ENCODE measurements around the gene MORF4L2.

MORF4L2 gene

GRCh38 chrX:103688946-103689345 is 2.4 kb upstream of the MORF4L2 start:
- H3K4ac ChIP-seq (ENCODE audit: low read depth, low read length): no peak overlapping the region
- peaks cover 0 to under 1% of the 10 kb centered on the region in 2 experiments for H3K36me3 ChIP-seq (ENCODE audit: control insufficient read depth in 1 of 2, insufficient read depth in 2 of 2, low read length in 2 of 2)
- no peak overlapping the region for H3K4me2 ChIP-seq (ENCODE audit: low read length)
- H4K91ac ChIP-seq (ENCODE audit: low read depth, low read length): no peak overlapping the region
- H3K4me1 ChIP-seq (ENCODE audit: control insufficient read depth in 1 of 2, insufficient read depth in 2 of 2, low read length in 2 of 2): peaks cover 0 to 1% of the 10 kb centered on the region in 2 experiments
- no peaks in the 10 kb centered on the region for H3K27me3 ChIP-seq (ENCODE audit: insufficient read depth, low read length)
- H3K14ac ChIP-seq (ENCODE audit: low read length): no peak overlapping the region
- no peak overlapping the region for H2BK5ac ChIP-seq (ENCODE audit: low read depth, low read length, poor library complexity)
- H4K8ac ChIP-seq (ENCODE audit: low read depth, low read length): no peak overlapping the region
- peak in 1 of 2 donors; percentile 67 for DNase-seq
- no peak overlapping the region for H2AK5ac ChIP-seq (ENCODE audit: low read length)
- no CpG with 5 or more reads among the region's 4 CpGs for WGBS (ENCODE audit: extremely low coverage, insufficient coverage, insufficient read length)
- peaks cover 5% of the 10 kb centered on the region for H3K79me2 ChIP-seq (ENCODE audit: control insufficient read depth, insufficient read depth, low read length, poor library complexity)
- H4K12ac ChIP-seq (ENCODE audit: low read depth, low read length): no peak overlapping the region
- H2BK120ac ChIP-seq (ENCODE audit: insufficient read depth, low read length, poor library complexity): no peak overlapping the region
- H3K79me1 ChIP-seq (ENCODE audit: low read length): peaks cover 9% of the 10 kb centered on the region
- H3K23ac ChIP-seq (ENCODE audit: low read length): no peak overlapping the region
- no peak overlapping the region for H3K27ac ChIP-seq (ENCODE audit: low read depth, low read length)
- H2BK12ac ChIP-seq (ENCODE audit: low read length): no peak overlapping the region
- H3K9me3 ChIP-seq (ENCODE audit: insufficient read depth, low read depth, low read length): no peaks in the 10 kb centered on the region
- no peak overlapping the region for H3K18ac ChIP-seq (ENCODE audit: low read length)
- H3K4me3 ChIP-seq (ENCODE audit: low read depth, low read length): no peak overlapping the region
- no peak overlapping the region for H2AFZ ChIP-seq (ENCODE audit: insufficient read depth, low read length, poor library complexity)
- no peak overlapping the region for H3K9ac ChIP-seq (ENCODE audit: low read length)

GRCh38 chrX:103687696-103688201 is 1.2 kb upstream of the MORF4L2 start:
- H4K12ac ChIP-seq (ENCODE audit: low read depth, low read length): peak overlapping the region; percentile 96
- peak overlapping the region; percentile 73 for H3K4me3 ChIP-seq (ENCODE audit: low read depth, low read length)
- H2BK5ac ChIP-seq (ENCODE audit: low read depth, low read length, poor library complexity): peak overlapping the region; percentile 88
- peak overlapping the region; percentile 93 for H2AFZ ChIP-seq (ENCODE audit: insufficient read depth, low read length, poor library complexity)
- peak overlapping the region; percentile 91 for H3K14ac ChIP-seq (ENCODE audit: low read length)
- no peak overlapping the region for H3K23ac ChIP-seq (ENCODE audit: low read length)
- peaks cover 9% of the 10 kb centered on the region for H3K79me1 ChIP-seq (ENCODE audit: low read length)
- H3K9ac ChIP-seq (ENCODE audit: low read length): peak overlapping the region; percentile 91
- H3K4ac ChIP-seq (ENCODE audit: low read depth, low read length): peak overlapping the region; percentile 46
- DNase-seq: peak; percentile 57 to 80
- peaks cover 2 to 5% of the 10 kb centered on the region in 2 experiments for H3K36me3 ChIP-seq (ENCODE audit: control insufficient read depth in 1 of 2, insufficient read depth in 2 of 2, low read length in 2 of 2)
- H2AK5ac ChIP-seq (ENCODE audit: low read length): peak overlapping the region; percentile 91
- H3K4me1 ChIP-seq (ENCODE audit: control insufficient read depth in 1 of 2, insufficient read depth in 2 of 2, low read length in 2 of 2): peaks cover 0 to 1% of the 10 kb centered on the region in 2 experiments
- H3K18ac ChIP-seq (ENCODE audit: low read length): peak overlapping the region; percentile 84
- no peaks in the 10 kb centered on the region for H3K27me3 ChIP-seq (ENCODE audit: insufficient read depth, low read length)
- H3K4me2 ChIP-seq (ENCODE audit: low read length): peak overlapping the region; percentile 91
- H4K91ac ChIP-seq (ENCODE audit: low read depth, low read length): peak overlapping the region; percentile 96
- no peaks in the 10 kb centered on the region for H3K9me3 ChIP-seq (ENCODE audit: insufficient read depth, low read depth, low read length)
- peak overlapping the region; percentile 90 for H4K8ac ChIP-seq (ENCODE audit: low read depth, low read length)
- no peak overlapping the region for H2BK12ac ChIP-seq (ENCODE audit: low read length)
- peak overlapping the region; percentile 83 for H2BK120ac ChIP-seq (ENCODE audit: insufficient read depth, low read length, poor library complexity)
- WGBS (ENCODE audit: extremely low coverage, insufficient coverage, insufficient read length): no CpG with 5 or more reads among the region's 17 CpGs
- peak overlapping the region; percentile 100 for H3K27ac ChIP-seq (ENCODE audit: low read depth, low read length)
- H3K79me2 ChIP-seq (ENCODE audit: control insufficient read depth, insufficient read depth, low read length, poor library complexity): peaks cover 5% of the 10 kb centered on the region

- Histone ChIP-seq H3K9me3 (ENCODE audit: insufficient read depth, low read depth, low read length) (no peaks in the 10 kb centered on the region), H3K4me3 (ENCODE audit: low read depth, low read length) (peak overlapping the region; percentile 80), H3K18ac (ENCODE audit: low read length) (peak overlapping the region; percentile 99), H3K27ac (ENCODE audit: low read depth, low read length) (peak overlapping the region; percentile 100), H2AFZ (ENCODE audit: insufficient read depth, low read length, poor library complexity) (peak overlapping the region; percentile 98), H3K14ac (ENCODE audit: low read length) (peak overlapping the region; percentile 98), H3K27me3 (ENCODE audit: insufficient read depth, low read length) (no peaks in the 10 kb centered on the region), H4K91ac (ENCODE audit: low read depth, low read length) (peak overlapping the region; percentile 96), H4K8ac (ENCODE audit: low read depth, low read length) (peak overlapping the region; percentile 97), H2BK5ac (ENCODE audit: low read depth, low read length, poor library complexity) (peak overlapping the region; percentile 97), H2AK5ac (ENCODE audit: low read length) (no peak overlapping the region), H3K4ac (ENCODE audit: low read depth, low read length) (peak overlapping the region; percentile 89), H3K4me1 (ENCODE audit: control insufficient read depth in 1 of 2, insufficient read depth in 2 of 2, low read length in 2 of 2) (peaks cover 0 to 1% of the 10 kb centered on the region in 2 experiments), H3K36me3 (ENCODE audit: control insufficient read depth in 1 of 2, insufficient read depth in 2 of 2, low read length in 2 of 2) (peaks cover 2 to 5% of the 10 kb centered on the region in 2 experiments), H3K79me2 (ENCODE audit: control insufficient read depth, insufficient read depth, low read length, poor library complexity) (peaks cover 5% of the 10 kb centered on the region), H3K4me2 (ENCODE audit: low read length) (peak overlapping the region; percentile 91), H3K23ac (ENCODE audit: low read length) (no peak overlapping the region), H2BK12ac (ENCODE audit: low read length) (no peak overlapping the region), H3K9ac (ENCODE audit: low read length) (peak overlapping the region; percentile 85), H2BK120ac (ENCODE audit: insufficient read depth, low read length, poor library complexity) (peak overlapping the region; percentile 94), H3K79me1 (ENCODE audit: low read length) (peaks cover 9% of the 10 kb centered on the region), H4K12ac (ENCODE audit: low read depth, low read length) (peak overlapping the region; percentile 96)
- no CpG with 5 or more reads among the region's 40 CpGs for WGBS (ENCODE audit: extremely low coverage, insufficient coverage, insufficient read length)
- peak; percentile 65 to 81 for DNase-seq
Observed at GRCh38 chrX:103687073-103687695, 685 bp upstream of the MORF4L2 start.

GRCh38 chrX:103685396-103685795 is 1.1 kb downstream of the MORF4L2 start:
- H3K4me3 ChIP-seq (ENCODE audit: low read depth, low read length): no peak overlapping the region
- no peak overlapping the region for H3K4ac ChIP-seq (ENCODE audit: low read depth, low read length)
- no peak overlapping the region for H2BK120ac ChIP-seq (ENCODE audit: insufficient read depth, low read length, poor library complexity)
- no peak overlapping the region for H4K12ac ChIP-seq (ENCODE audit: low read depth, low read length)
- H2BK12ac ChIP-seq (ENCODE audit: low read length): no peak overlapping the region
- H3K9ac ChIP-seq (ENCODE audit: low read length): no peak overlapping the region
- H2BK5ac ChIP-seq (ENCODE audit: low read depth, low read length, poor library complexity): no peak overlapping the region
- H3K27ac ChIP-seq (ENCODE audit: low read depth, low read length): no peak overlapping the region
- H3K9me3 ChIP-seq (ENCODE audit: insufficient read depth, low read depth, low read length): no peaks in the 10 kb centered on the region
- no peak overlapping the region for H4K8ac ChIP-seq (ENCODE audit: low read depth, low read length)
- no peak overlapping the region for H3K14ac ChIP-seq (ENCODE audit: low read length)
- H4K91ac ChIP-seq (ENCODE audit: low read depth, low read length): no peak overlapping the region
- H3K79me2 ChIP-seq (ENCODE audit: control insufficient read depth, insufficient read depth, low read length, poor library complexity): peaks cover 5% of the 10 kb centered on the region
- no peak overlapping the region for H3K18ac ChIP-seq (ENCODE audit: low read length)
- no peak overlapping the region for H2AK5ac ChIP-seq (ENCODE audit: low read length)
- no peak overlapping the region for H2AFZ ChIP-seq (ENCODE audit: insufficient read depth, low read length, poor library complexity)
- H3K4me1 ChIP-seq (ENCODE audit: control insufficient read depth in 1 of 2, insufficient read depth in 2 of 2, low read length in 2 of 2): no peaks in the 10 kb centered on the region
- no peak overlapping the region for H3K4me2 ChIP-seq (ENCODE audit: low read length)
- no peak overlapping the region for H3K23ac ChIP-seq (ENCODE audit: low read length)
- peaks cover 9% of the 10 kb centered on the region for H3K79me1 ChIP-seq (ENCODE audit: low read length)
- no peak for DNase-seq
- WGBS (ENCODE audit: extremely low coverage, insufficient coverage, insufficient read length): no CpG with 5 or more reads among the region's 5 CpGs
- peaks cover 2 to 9% of the 10 kb centered on the region in 2 experiments for H3K36me3 ChIP-seq (ENCODE audit: control insufficient read depth in 1 of 2, insufficient read depth in 2 of 2, low read length in 2 of 2)
- no peaks in the 10 kb centered on the region for H3K27me3 ChIP-seq (ENCODE audit: insufficient read depth, low read length)
